ENCODE results near the gene RPGR. TPM values are rescaled to one million over a fixed set of nuclear protein-coding genes. Genes with fewer than 3 reads are reported as not detected.
A peak's percentile ranks its signal among the peaks of the same experiment; 100 is the strongest.

RPGR gene
- total RNA-seq, 2 donors from 2014 or later, result 14.8 to 21.1 TPM

GRCh38 chrX:38276089-38276488 is 51.2 kb downstream of the RPGR start:
- Histone ChIP-seq H3K4me1 (no peaks in the 10 kb centered on the region), H3K9me3 (no peaks in the 10 kb centered on the region), H3K4me3 (no peak overlapping the region), H3K27ac (peak overlapping the region in 1 of 4 donors; percentile 3), H3K36me3 (replicated peaks in 1 of 2; ENCODE audit: insufficient read depth in 1 of 2, low read depth in 2 of 2) (no peaks in the 10 kb centered on the region), H3K27me3 (no peaks in the 10 kb centered on the region)
- 42 to 62% methylated on average over 2 of the region's 2 CpGs for WGBS, 2 donors
- DNase-seq, result peak in 3 of 4 donors; percentile 20 to 53 (median 27)
- no peak for TF ChIP-seq POLR2A (IDR thresholded peaks at IDR 0.05)
- peak; percentile 50 for ATAC-seq
- intact Hi-C loops (cut with DNase I), result no loop called here

DNA sequence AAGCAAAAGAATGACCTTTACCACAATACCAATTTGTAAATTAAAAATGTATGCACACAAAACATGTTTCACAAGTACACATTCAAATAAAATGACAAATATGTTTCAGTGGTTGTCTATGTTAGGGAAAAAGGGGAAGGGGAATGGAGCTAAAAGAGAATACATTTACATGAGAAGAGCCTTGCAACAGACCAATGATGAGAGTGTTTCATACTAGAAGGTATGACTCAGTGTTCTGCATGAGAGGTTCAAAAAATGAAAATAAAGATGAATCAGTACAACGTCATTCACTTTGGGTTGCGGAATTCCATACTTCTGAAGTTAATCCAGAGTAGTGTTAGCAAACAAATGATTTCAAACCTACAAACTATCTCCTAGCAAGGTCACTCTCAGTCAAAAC is 51.7 kb downstream of the RPGR start:
- 31 to 38% methylated on average over 2 of the region's 2 CpGs for WGBS, 2 donors
- no peak overlapping the region for H3K4me3 ChIP-seq
- intact Hi-C loops (cut with DNase I), result no loop called here

GRCh38 chrX:38273453-38273852 is 53.9 kb downstream of the RPGR start:
- no peak for DNase-seq
- WGBS, 2 donors, result 88 to 94% methylated on average over 1 of the region's 1 CpG

More for the DNA sequence above, 51.7 kb downstream of the RPGR start:
- TF ChIP-seq POLR2A (IDR thresholded peaks at IDR 0.05), result no peak
- Histone ChIP-seq H3K4me1 (no peaks in the 10 kb centered on the region), H3K27ac (no peak overlapping the region), H3K9me3 (no peaks in the 10 kb centered on the region), H3K27me3 (no peaks in the 10 kb centered on the region), H3K36me3 (replicated peaks in 1 of 2; ENCODE audit: insufficient read depth in 1 of 2, low read depth in 2 of 2) (no peaks in the 10 kb centered on the region)
- ATAC-seq, result peak; percentile 45
- DNase-seq, result no peak

GRCh38 chrX:38271154-38271716 is 56.1 kb downstream of the RPGR start:
- Histone ChIP-seq H3K4me3 (no peak overlapping the region), H3K27me3 (no peaks in the 10 kb centered on the region), H3K27ac (no peak overlapping the region), H3K9me3 (no peaks in the 10 kb centered on the region), H3K4me1 (no peaks in the 10 kb centered on the region), H3K36me3 (replicated peaks in 1 of 2; ENCODE audit: insufficient read depth in 1 of 2, low read depth in 2 of 2) (no peaks in the 10 kb centered on the region)
- no peak for TF ChIP-seq POLR2A (IDR thresholded peaks at IDR 0.05)
- TF ChIP-seq, protein P1, sequence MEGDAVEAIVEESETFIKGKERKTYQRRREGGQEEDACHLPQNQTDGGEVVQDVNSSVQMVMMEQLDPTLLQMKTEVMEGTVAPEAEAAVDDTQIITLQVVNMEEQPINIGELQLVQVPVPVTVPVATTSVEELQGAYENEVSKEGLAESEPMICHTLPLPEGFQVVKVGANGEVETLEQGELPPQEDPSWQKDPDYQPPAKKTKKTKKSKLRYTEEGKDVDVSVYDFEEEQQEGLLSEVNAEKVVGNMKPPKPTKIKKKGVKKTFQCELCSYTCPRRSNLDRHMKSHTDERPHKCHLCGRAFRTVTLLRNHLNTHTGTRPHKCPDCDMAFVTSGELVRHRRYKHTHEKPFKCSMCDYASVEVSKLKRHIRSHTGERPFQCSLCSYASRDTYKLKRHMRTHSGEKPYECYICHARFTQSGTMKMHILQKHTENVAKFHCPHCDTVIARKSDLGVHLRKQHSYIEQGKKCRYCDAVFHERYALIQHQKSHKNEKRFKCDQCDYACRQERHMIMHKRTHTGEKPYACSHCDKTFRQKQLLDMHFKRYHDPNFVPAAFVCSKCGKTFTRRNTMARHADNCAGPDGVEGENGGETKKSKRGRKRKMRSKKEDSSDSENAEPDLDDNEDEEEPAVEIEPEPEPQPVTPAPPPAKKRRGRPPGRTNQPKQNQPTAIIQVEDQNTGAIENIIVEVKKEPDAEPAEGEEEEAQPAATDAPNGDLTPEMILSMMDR (IDR thresholded peaks at IDR 0.05), result no peak
- ATAC-seq (no peak), DNase-seq (no peak)
- intact Hi-C loops (cut with DNase I), result no loop called here

More at GRCh38 chrX:38273453-38273852, 53.9 kb downstream of the RPGR start:
- ATAC-seq, result no peak
- Histone ChIP-seq H3K27me3 (no peaks in the 10 kb centered on the region), H3K9me3 (no peaks in the 10 kb centered on the region), H3K27ac (no peak overlapping the region), H3K4me1 (no peaks in the 10 kb centered on the region), H3K4me3 (no peak overlapping the region), H3K36me3 (replicated peaks in 1 of 2; ENCODE audit: insufficient read depth in 1 of 2, low read depth in 2 of 2) (no peaks in the 10 kb centered on the region)
- TF ChIP-seq POLR2A (IDR thresholded peaks at IDR 0.05), result no peak
- TF ChIP-seq, protein P1 (IDR thresholded peaks at IDR 0.05), result no peak
- intact Hi-C loops (cut with DNase I), result no loop called here

DNA sequence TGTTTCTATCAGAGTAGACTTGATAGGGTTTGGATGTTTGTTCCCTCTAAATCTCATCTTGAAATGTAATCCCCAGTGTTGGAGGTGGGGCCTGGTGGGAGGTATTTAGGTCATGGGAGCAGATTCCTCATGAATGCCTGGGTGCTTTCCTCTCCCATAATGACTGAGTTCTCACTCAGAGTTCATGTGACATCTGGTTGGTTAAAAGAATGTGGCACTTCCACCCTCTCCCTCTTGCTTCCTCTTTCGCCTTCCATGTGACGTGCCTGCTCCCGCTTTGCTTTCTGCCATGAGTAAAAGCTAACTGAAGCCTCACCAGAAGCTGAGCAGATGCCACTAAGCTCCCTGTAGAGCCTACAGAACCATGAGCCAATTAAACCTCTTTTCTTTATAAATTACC is 59.3 kb downstream of the RPGR start:
- Histone ChIP-seq H3K9me3 (no peaks in the 10 kb centered on the region), H3K27ac (no peak overlapping the region), H3K27me3 (no peaks in the 10 kb centered on the region), H3K36me3 (replicated peaks in 1 of 2; ENCODE audit: insufficient read depth in 1 of 2, low read depth in 2 of 2) (no peaks in the 10 kb centered on the region), H3K4me1 (no peaks in the 10 kb centered on the region), H3K4me3 (no peak overlapping the region)
- intact Hi-C loops (cut with DNase I), result loop anchor here (10.0 kb wide), 1 partner anchor 57 kb away; the partner anchor contains the start of gene RPGR
- ATAC-seq (no peak), DNase-seq (no peak)
- TF ChIP-seq POLR2A (IDR thresholded peaks at IDR 0.05), result no peak
- TF ChIP-seq, protein P1 (IDR thresholded peaks at IDR 0.05), result no peak
- WGBS, 2 donors, result 80 to 89% methylated on average over 2 to 3 of the region's 3 CpGs

All from body of pancreas (tissue), 4 donors.